Caco-2 (cell line): Measurements from ENCODE around the gene XPO1. TPM values are rescaled to one million over a fixed set of nuclear protein-coding genes. Genes with fewer than 3 reads are reported as not detected.

Experiments used
- BruUV-seq: library from RNA; stranded (reverse); fragments of 400-500 nt; replicated peaks from 2 replicates; lab custom pipeline; 2021; lab: Mats Ljungman, UMichigan
- CTCF ChIA-PET: fragments of 300-600 bp; sonication (Branson Sonifier 250); formaldehyde crosslinking; loops from one replicate; lab custom pipeline; 2022; ENCODE audit warnings: antibody characterized with exemption; lab: Charles Lee
- POLR2A ChIA-PET: fragments of 300-600 bp; sonication (Branson Sonifier 250); formaldehyde crosslinking; loops from one replicate; lab custom pipeline; 2022; ENCODE audit warnings: antibody characterized with exemption; lab: Charles Lee
- DNase-seq, 2 experiments: peaks; one replicate each; pipeline versions ENCODE4 v3.0.0 to v3.0.0-alpha.2; 2020 to 2022
- H3K27me3 ChIP-seq: replicated peaks from 2 replicates; pipeline ENCODE4 v1.6.0; 2011; ENCODE audit warnings: low read length; ENCODE audit not compliant: control insufficient read depth, insufficient read depth
- H3K36me3 ChIP-seq: 2 replicates; pipeline ENCODE4 v1.5.1; 2011; ENCODE audit warnings: low read length; ENCODE audit not compliant: control insufficient read depth, insufficient read depth
- H3K4me1 ChIP-seq: fragments of 250-450 bp; sonication (Bioruptor Pico); 2 replicates; pipeline ENCODE4 v1.5.1; 2020; ENCODE audit warnings: mild to moderate bottlenecking
- H3K4me3 ChIP-seq: 2 replicates; pipeline ENCODE4 v1.5.1; 2011; ENCODE audit warnings: low read depth, mild to moderate bottlenecking, control low read depth, low read length
- H3K9me3 ChIP-seq: fragments of 250-450 bp; sonication (Bioruptor Pico); 2 replicates; pipeline ENCODE4 v1.5.1; 2020; ENCODE audit warnings: mild to moderate bottlenecking, moderate library complexity
- H3K27ac Mint-ChIP-seq: one replicate; pipeline ENCODE4 v1.8.0; 2022; ENCODE audit warnings: mixed read lengths; ENCODE audit not compliant: unreplicated experiment
- H3K27me3 Mint-ChIP-seq: one replicate; pipeline ENCODE4 v1.8.0; 2022; ENCODE audit warnings: mixed read lengths; ENCODE audit not compliant: insufficient read depth, unreplicated experiment
- H3K36me3 Mint-ChIP-seq: one replicate; pipeline ENCODE4 v1.8.0; 2022; ENCODE audit warnings: mild to moderate bottlenecking, mixed read lengths; ENCODE audit not compliant: insufficient read depth, unreplicated experiment
- H3K4me1 Mint-ChIP-seq: one replicate; pipeline ENCODE4 v1.8.0; 2022; ENCODE audit warnings: low read depth, mixed read lengths; ENCODE audit not compliant: unreplicated experiment
- H3K4me3 Mint-ChIP-seq: one replicate; pipeline ENCODE4 v1.8.0; 2022; ENCODE audit warnings: mild to moderate bottlenecking, moderate library complexity, mixed read lengths; ENCODE audit not compliant: unreplicated experiment
- H3K9me3 Mint-ChIP-seq: one replicate; pipeline ENCODE4 v1.8.0; 2022; ENCODE audit warnings: mixed read lengths; ENCODE audit not compliant: unreplicated experiment
- intact Hi-C: fragments of 100-400 bp; cut with micrococcal nuclease; formaldehyde crosslinking; loops from one replicate; pipeline ENCODE4 v1.10.0; 2022; ENCODE audit not compliant: unreplicated experiment
- total RNA-seq: library from RNA; stranded (reverse); gene quantifications from 2 replicates; pipeline ENCODE4 v1.2.3, GENCODE V29; 2022
- TF ChIP-seq, protein P1 (sequence below), 2 experiments: fragments of 200-600 bp in 1 of 2; IDR thresholded peaks; 1 replicate in 1 of 2; 2 replicates in 1 of 2; pipeline versions ENCODE4 v1.5.1 to v1.8.0; 2011 to 2022; ENCODE audit warnings: antibody characterized with exemption in 1 of 2, control low read depth in 1 of 2, inconsistent platforms in 1 of 2, low read depth in 1 of 2, low read length in 1 of 2, mild to moderate bottlenecking in 1 of 2, moderate library complexity in 1 of 2; ENCODE audit not compliant: insufficient read depth in 1 of 2, severe bottlenecking in 1 of 2, unreplicated experiment in 1 of 2

The XPO1 gene
- total RNA-seq, 1 experiment from 2014 or later, result 218 TPM

DNA sequence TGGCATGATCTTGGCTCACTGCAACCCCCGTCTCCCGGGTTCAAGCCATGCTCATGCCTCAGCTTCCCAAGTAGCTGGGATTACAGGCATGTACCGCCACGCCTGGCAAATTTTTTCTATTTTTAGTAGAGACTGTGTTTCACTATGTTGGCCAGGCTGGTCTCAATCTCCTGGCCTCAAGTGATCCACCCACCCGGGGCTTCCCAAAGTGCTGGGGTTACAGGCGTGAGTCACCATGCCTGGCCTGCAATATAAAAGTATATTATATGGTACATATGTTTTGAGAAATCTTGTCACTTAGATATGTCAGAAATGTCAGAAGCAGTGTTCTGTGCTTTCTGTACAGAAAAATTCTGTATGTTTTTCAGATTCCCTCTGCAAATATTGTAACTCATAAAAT, 19.2 kb upstream of the XPO1 start:
- CTCF ChIA-PET, result no interaction called here
- no peak overlapping the region for H3K27ac Mint-ChIP-seq
- no peak overlapping the region for H3K4me3 ChIP-seq

GRCh38 chr2:61554604-61555003, 16.4 kb upstream of the XPO1 start:
- intact Hi-C loops, result no loop called here
- no peak overlapping the region for H3K27ac Mint-ChIP-seq
- POLR2A ChIA-PET, result no interaction called here
- Histone ChIP-seq H3K4me1 (no peaks in the 10 kb centered on the region), H3K36me3 (no peaks in the 10 kb centered on the region), H3K4me3 (no peak overlapping the region), H3K27me3 (no peaks in the 10 kb centered on the region), H3K9me3 (no peaks in the 10 kb centered on the region)
- TF ChIP-seq, protein P1, sequence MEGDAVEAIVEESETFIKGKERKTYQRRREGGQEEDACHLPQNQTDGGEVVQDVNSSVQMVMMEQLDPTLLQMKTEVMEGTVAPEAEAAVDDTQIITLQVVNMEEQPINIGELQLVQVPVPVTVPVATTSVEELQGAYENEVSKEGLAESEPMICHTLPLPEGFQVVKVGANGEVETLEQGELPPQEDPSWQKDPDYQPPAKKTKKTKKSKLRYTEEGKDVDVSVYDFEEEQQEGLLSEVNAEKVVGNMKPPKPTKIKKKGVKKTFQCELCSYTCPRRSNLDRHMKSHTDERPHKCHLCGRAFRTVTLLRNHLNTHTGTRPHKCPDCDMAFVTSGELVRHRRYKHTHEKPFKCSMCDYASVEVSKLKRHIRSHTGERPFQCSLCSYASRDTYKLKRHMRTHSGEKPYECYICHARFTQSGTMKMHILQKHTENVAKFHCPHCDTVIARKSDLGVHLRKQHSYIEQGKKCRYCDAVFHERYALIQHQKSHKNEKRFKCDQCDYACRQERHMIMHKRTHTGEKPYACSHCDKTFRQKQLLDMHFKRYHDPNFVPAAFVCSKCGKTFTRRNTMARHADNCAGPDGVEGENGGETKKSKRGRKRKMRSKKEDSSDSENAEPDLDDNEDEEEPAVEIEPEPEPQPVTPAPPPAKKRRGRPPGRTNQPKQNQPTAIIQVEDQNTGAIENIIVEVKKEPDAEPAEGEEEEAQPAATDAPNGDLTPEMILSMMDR (IDR thresholded peaks at IDR 0.05; ENCODE audit: insufficient read depth in 1 of 2, low read depth in 1 of 2, low read length in 1 of 2, severe bottlenecking in 1 of 2, unreplicated experiment in 1 of 2), result no peak
- H3K36me3 Mint-ChIP-seq, result no peaks in the 10 kb centered on the region
- no TSS peak for BruUV-seq
- CTCF ChIA-PET, result no interaction called here
- H3K9me3 Mint-ChIP-seq, result no peaks in the 10 kb centered on the region
- H3K4me3 Mint-ChIP-seq, result no peak overlapping the region
- H3K27me3 Mint-ChIP-seq, result no peaks in the 10 kb centered on the region
- DNase-seq, result no peak
- H3K4me1 Mint-ChIP-seq, result no peaks in the 10 kb centered on the region

More for the DNA sequence above, 19.2 kb upstream of the XPO1 start:
- TF ChIP-seq, protein P1 (IDR thresholded peaks at IDR 0.05; ENCODE audit: insufficient read depth in 1 of 2, low read depth in 1 of 2, low read length in 1 of 2, severe bottlenecking in 1 of 2, unreplicated experiment in 1 of 2), result no peak
- no peaks in the 10 kb centered on the region for H3K4me1 Mint-ChIP-seq
- no peaks in the 10 kb centered on the region for H3K27me3 ChIP-seq
- intact Hi-C loops, result no loop called here
- no TSS peak for BruUV-seq
- no peaks in the 10 kb centered on the region for H3K4me1 ChIP-seq
- H3K9me3 ChIP-seq, result no peaks in the 10 kb centered on the region
- H3K27me3 Mint-ChIP-seq, result no peaks in the 10 kb centered on the region
- no peak overlapping the region for H3K4me3 Mint-ChIP-seq
- H3K36me3 Mint-ChIP-seq, result no peaks in the 10 kb centered on the region
- POLR2A ChIA-PET, result no interaction called here
- no peaks in the 10 kb centered on the region for H3K36me3 ChIP-seq
- DNase-seq, result no peak
- no peaks in the 10 kb centered on the region for H3K9me3 Mint-ChIP-seq

DNA sequence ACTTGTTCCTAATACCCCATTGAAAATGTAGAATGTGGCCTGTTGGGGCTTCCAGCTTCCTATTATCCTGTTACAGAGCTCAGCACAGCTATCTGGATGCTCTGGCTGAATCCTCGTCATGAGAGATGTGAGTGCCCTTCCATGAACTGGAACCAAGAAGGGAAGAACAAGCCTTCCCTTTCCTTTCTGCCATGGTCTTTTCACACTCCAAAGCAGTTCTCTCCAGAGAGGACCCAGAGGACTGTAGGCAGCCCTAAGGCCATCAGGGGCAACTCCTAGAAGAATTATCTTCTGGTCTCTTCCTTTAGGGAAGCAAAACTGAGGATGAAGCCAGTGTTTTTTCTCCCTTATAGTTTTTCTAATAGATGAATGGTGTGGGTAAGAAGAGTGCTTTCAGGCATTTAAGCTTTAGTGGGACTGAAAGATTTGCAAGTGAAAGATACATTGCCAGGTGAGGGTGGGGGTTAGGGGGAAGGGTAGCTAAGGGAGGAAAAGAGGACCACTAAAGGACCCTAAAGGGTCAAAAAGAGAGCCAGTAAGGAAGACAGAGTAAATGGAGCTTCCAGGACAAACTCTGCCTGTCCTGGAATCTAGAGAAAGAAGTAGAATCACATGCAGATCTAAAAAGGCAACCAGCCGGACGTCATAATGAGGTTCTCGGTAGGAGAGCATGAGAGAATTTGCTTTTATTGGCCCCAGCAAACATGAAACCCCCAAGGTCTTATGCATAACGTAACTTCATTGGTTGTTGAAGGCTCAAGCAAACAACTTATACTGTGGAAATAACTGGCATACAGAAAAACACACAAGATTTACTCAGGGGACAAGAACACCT, 12.4 kb upstream of the XPO1 start:
- no peaks in the 10 kb centered on the region for H3K4me1 ChIP-seq
- Mint-ChIP-seq H3K9me3 (no peaks in the 10 kb centered on the region), H3K27ac (no peak overlapping the region), H3K27me3 (no peaks in the 10 kb centered on the region), H3K4me3 (no peak overlapping the region), H3K4me1 (no peaks in the 10 kb centered on the region), H3K36me3 (no peaks in the 10 kb centered on the region)
- H3K36me3 ChIP-seq, result no peaks in the 10 kb centered on the region
- no peaks in the 10 kb centered on the region for H3K27me3 ChIP-seq
- ChIA-PET POLR2A (interaction anchor here (1.0 kb wide), 1 partner anchor 12 kb away, joined by 3 read pairs; the partner anchor contains the start of gene XPO1), CTCF (interaction anchor here (0.8 kb wide), 1 partner anchor 18 kb away, joined by 4 read pairs; no protein-coding TSS in a partner anchor)
- no TSS peak for BruUV-seq
- TF ChIP-seq, protein P1 (IDR thresholded peaks at IDR 0.05; ENCODE audit: insufficient read depth in 1 of 2, low read depth in 1 of 2, low read length in 1 of 2, severe bottlenecking in 1 of 2, unreplicated experiment in 1 of 2), result no peak
- intact Hi-C loops, result no loop called here
- no peak overlapping the region for H3K4me3 ChIP-seq
- no peaks in the 10 kb centered on the region for H3K9me3 ChIP-seq
- DNase-seq, result no peak
